ENCODE data around the gene LHPP. TPM values are rescaled to one million over a fixed set of nuclear protein-coding genes. Genes with fewer than 3 reads are reported as not detected.

LHPP gene
- total RNA-seq, 2 experiments from 2014 or later, result 15.3 to 19.6 TPM

DNA sequence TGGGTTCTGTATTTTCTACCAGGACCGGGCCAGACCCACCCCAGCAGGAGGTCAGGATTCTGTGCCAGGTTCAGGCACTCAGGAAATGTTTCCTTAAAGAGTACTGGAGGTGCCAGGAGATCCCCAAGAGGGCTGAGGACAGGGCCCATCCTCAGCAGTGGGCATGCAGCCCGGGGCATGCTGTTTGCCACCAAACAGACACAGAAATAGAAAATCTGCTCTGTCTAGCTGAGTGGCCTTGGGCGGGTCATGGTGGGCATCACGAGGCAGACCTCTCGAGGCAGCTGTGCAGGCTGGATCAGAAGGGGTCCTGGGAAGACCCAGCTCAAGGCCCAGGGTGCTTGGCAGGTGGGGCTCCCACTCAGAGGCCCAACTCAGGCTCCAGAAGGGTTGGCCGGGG lies 177.6 kb downstream of the LHPP start:
- CTCF ChIA-PET, result interaction anchor here (1.4 kb wide), 1 partner anchor 80 kb away, joined by 3 read pairs; no protein-coding TSS in a partner anchor

DNA sequence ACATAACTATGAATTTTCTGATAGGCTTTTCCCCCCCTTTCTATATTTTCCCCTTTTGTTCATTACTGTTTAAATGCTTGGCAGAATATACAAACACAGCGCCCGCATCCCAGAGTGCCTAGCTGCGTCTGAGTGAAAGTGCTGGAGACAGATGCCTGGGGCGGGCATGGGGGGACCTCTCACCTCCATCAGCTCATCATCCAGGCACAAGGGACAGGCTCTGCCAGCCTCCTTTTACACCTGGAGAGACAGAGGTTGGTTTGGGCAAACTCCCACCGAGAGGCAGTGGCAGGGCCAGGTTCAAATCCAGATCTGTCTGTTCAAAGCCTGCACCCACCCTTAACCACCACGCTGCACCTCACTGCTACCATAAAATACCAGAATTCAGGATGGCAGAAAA lies 178.0 kb downstream of the LHPP start:
- ChIA-PET CTCF (interaction anchor here (1.4 kb wide), 1 partner anchor 79 kb away, joined by 3 read pairs; no protein-coding TSS in a partner anchor), POLR2A (interaction anchor here (4.7 kb wide), 1 partner anchor 8 kb away, joined by 25 read pairs; no protein-coding TSS in a partner anchor)
- Histone ChIP-seq H3K27ac (ENCODE audit: low read depth in 1 of 2, low read length in 2 of 2) (peak overlapping the region in 1 of 2 donors; percentile 43), H3K36me3 (ENCODE audit: insufficient read depth, low read length) (peaks cover 25% of the 10 kb centered on the region), H3K27me3 (ENCODE audit: control insufficient read depth in 1 of 2, insufficient read depth in 2 of 2, low read length in 2 of 2) (no peaks in the 10 kb centered on the region), H3K4me3 (ENCODE audit: low read length) (no peak overlapping the region), H3K4me1 (ENCODE audit: insufficient read depth, low read length) (peaks cover 91% of the 10 kb centered on the region), H3K9me3 (ENCODE audit: control insufficient read depth in 1 of 2, insufficient read depth in 1 of 2, low read length in 2 of 2) (no peaks in the 10 kb centered on the region)
- DNase-seq, result no peak
- TF ChIP-seq, protein P1, sequence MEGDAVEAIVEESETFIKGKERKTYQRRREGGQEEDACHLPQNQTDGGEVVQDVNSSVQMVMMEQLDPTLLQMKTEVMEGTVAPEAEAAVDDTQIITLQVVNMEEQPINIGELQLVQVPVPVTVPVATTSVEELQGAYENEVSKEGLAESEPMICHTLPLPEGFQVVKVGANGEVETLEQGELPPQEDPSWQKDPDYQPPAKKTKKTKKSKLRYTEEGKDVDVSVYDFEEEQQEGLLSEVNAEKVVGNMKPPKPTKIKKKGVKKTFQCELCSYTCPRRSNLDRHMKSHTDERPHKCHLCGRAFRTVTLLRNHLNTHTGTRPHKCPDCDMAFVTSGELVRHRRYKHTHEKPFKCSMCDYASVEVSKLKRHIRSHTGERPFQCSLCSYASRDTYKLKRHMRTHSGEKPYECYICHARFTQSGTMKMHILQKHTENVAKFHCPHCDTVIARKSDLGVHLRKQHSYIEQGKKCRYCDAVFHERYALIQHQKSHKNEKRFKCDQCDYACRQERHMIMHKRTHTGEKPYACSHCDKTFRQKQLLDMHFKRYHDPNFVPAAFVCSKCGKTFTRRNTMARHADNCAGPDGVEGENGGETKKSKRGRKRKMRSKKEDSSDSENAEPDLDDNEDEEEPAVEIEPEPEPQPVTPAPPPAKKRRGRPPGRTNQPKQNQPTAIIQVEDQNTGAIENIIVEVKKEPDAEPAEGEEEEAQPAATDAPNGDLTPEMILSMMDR (IDR thresholded peaks at IDR 0.05), result no peak
- H3K36me3 Mint-ChIP-seq (ENCODE audit: low read depth), result peaks cover 6% of the 10 kb centered on the region
- peaks cover 83% of the 10 kb centered on the region for H3K4me1 Mint-ChIP-seq (ENCODE audit: low read depth)
- intact Hi-C loops (cut with DNase I, micrococcal nuclease), result loop anchor here (5.0 to 10.0 kb wide), 3 partner anchors 33 to 105 kb away; no protein-coding TSS in a partner anchor
- no peak for ATAC-seq (ENCODE audit: poor library complexity)
- H3K4me3 Mint-ChIP-seq, result no peak overlapping the region
- no peaks in the 10 kb centered on the region for H3K27me3 Mint-ChIP-seq
- H3K9me3 Mint-ChIP-seq, result no peaks in the 10 kb centered on the region
- peak overlapping the region; percentile 95 for H3K27ac Mint-ChIP-seq

More for the DNA sequence above, 177.6 kb downstream of the LHPP start:
- H3K4me3 Mint-ChIP-seq, result no peak overlapping the region
- H3K27me3 Mint-ChIP-seq, result no peaks in the 10 kb centered on the region
- peaks cover 87% of the 10 kb centered on the region for H3K4me1 ChIP-seq (ENCODE audit: insufficient read depth, low read length)
- TF ChIP-seq, protein P1 (IDR thresholded peaks at IDR 0.05), result no peak
- H3K27ac ChIP-seq (ENCODE audit: low read depth in 1 of 2, low read length in 2 of 2), result peak overlapping the region in 1 of 2 donors; percentile 43
- peaks cover 83% of the 10 kb centered on the region for H3K4me1 Mint-ChIP-seq (ENCODE audit: low read depth)
- H3K4me3 ChIP-seq (ENCODE audit: low read length), result no peak overlapping the region
- H3K27me3 ChIP-seq (ENCODE audit: control insufficient read depth in 1 of 2, insufficient read depth in 2 of 2, low read length in 2 of 2), result no peaks in the 10 kb centered on the region
- POLR2A ChIA-PET, result interaction anchor here (4.7 kb wide), 1 partner anchor 9 kb away, joined by 25 read pairs; no protein-coding TSS in a partner anchor
- peaks cover 6% of the 10 kb centered on the region for H3K36me3 Mint-ChIP-seq (ENCODE audit: low read depth)
- H3K9me3 ChIP-seq (ENCODE audit: control insufficient read depth in 1 of 2, insufficient read depth in 1 of 2, low read length in 2 of 2), result no peaks in the 10 kb centered on the region
- intact Hi-C loops (cut with DNase I, micrococcal nuclease), result loop anchor here (5.0 kb wide), 2 partner anchors 33 to 97 kb away; no protein-coding TSS in a partner anchor
- peaks cover 25% of the 10 kb centered on the region for H3K36me3 ChIP-seq (ENCODE audit: insufficient read depth, low read length)
- no peaks in the 10 kb centered on the region for H3K9me3 Mint-ChIP-seq
- no peak for DNase-seq
- no peak for ATAC-seq (ENCODE audit: poor library complexity)
- H3K27ac Mint-ChIP-seq, result peak overlapping the region; percentile 95

DNA sequence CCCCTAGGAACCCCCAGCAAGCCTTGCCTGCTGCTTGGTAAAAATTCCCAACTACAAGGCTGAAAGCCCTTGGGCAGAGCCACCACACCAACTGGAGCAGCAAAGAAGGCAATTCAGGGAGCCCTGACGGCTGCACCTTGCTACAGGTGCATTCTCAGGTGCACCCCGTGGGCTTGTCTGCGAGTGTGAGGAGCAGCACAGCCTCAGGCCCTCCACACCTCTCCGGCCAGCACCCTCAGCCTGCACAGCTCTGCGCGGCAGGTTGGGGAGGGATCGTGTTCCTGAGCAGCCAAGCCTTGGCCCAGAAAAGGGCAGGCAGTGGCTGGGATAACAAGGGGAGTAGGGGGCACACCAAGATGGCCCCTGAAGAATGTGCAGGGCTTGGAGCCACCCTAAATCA lies 178.4 kb downstream of the LHPP start:
- no peaks in the 10 kb centered on the region for H3K27me3 ChIP-seq (ENCODE audit: control insufficient read depth in 1 of 2, insufficient read depth in 2 of 2, low read length in 2 of 2)
- TF ChIP-seq, protein P1 (IDR thresholded peaks at IDR 0.05), result no peak
- Mint-ChIP-seq H3K36me3 (ENCODE audit: low read depth) (peaks cover 6% of the 10 kb centered on the region), H3K27ac (peak overlapping the region; percentile 95), H3K27me3 (no peaks in the 10 kb centered on the region), H3K4me3 (no peak overlapping the region), H3K9me3 (no peaks in the 10 kb centered on the region), H3K4me1 (ENCODE audit: low read depth) (peaks cover 85% of the 10 kb centered on the region)
- DNase-seq (no peak), ATAC-seq (ENCODE audit: poor library complexity) (no peak)
- intact Hi-C loops (cut with DNase I, micrococcal nuclease), result loop anchor here in 1 of 2 experiments (10.0 kb wide), 1 partner anchor 105 kb away; no protein-coding TSS in a partner anchor
- peaks cover 25% of the 10 kb centered on the region for H3K36me3 ChIP-seq (ENCODE audit: insufficient read depth, low read length)
- H3K4me1 ChIP-seq (ENCODE audit: insufficient read depth, low read length), result peaks cover 95% of the 10 kb centered on the region
- ChIA-PET POLR2A (interaction anchor here (0.6 to 4.7 kb wide), 2 partner anchors 8 to 82 kb away, joined by 3 to 25 read pairs; no protein-coding TSS in a partner anchor), CTCF (interaction anchor here (1.4 kb wide), 1 partner anchor 79 kb away, joined by 3 read pairs; no protein-coding TSS in a partner anchor)
- H3K9me3 ChIP-seq (ENCODE audit: control insufficient read depth in 1 of 2, insufficient read depth in 1 of 2, low read length in 2 of 2), result no peaks in the 10 kb centered on the region
- H3K27ac ChIP-seq (ENCODE audit: low read depth in 1 of 2, low read length in 2 of 2), result peak overlapping the region in 1 of 2 donors; percentile 43
- H3K4me3 ChIP-seq (ENCODE audit: low read length), result no peak overlapping the region

Data from CD4-positive, alpha-beta T cell (primary cell).